ENCODE results near the gene OGFOD2. TPM values are rescaled to one million over a fixed set of nuclear protein-coding genes. Genes with fewer than 3 reads are reported as not detected.
A peak's percentile ranks its signal among the peaks of the same experiment; 100 is the strongest.

Gene OGFOD2
- total and polyA plus RNA-seq, 9 of the 15 experiments (the other 6 are each of a cell fraction or from before 2014, with no cell fraction given), result 1.4 to 111 (median 18.5) TPM

DNA sequence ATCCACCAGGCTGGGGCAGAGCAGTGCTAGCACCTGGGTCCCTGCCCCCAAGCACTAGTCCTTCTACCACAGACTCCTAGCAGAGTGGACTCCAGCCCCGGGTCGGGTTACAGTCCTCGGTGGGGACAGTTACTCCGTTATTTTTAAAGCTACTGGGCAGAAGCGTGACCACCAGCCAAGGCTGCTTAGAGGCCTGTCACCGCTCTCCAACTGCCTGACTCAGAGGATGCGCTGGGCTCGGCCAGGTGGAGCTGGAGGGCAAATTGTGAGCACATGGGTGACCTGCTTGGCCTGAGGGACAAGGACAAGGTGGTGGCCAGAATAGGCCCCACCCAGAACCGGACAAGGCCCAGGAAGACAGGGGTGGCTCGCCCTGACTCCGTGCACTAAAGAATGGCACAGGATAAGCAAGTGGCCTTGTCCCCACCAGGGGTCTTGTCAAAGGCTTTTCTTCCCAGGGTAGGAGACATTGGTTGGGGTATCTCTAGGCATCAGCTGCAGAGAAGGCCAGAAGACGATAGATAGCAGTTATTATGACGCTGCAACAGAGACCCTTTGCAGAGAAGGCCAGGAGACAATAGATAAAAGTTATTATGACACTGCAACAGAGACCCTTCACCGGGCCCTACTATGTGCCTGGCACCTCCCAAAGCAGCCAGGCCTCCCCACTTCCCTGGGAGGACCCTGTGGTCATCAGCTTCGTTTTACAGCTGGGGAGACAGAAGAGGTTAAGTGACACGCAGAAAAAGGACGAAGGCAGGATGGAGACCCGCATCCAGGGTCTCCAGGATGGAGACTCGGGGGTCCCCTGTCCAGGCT, 10.4 kb upstream of the OGFOD2 start:
- ATAC-seq (peak; percentile 57), DNase-seq (ENCODE audit: extremely low read depth in 1 of 4, low spot score in 3 of 4) (peak in 2 of 4 experiments; percentile 60 to 68), FAIRE-seq (peak; percentile 35)
- Histone ChIP-seq H3K9ac (ENCODE audit: insufficient read depth in 1 of 2, low read depth in 2 of 2, low read length in 2 of 2) (peak overlapping the region; percentile 45 to 91), H3K4me3 (peak overlapping the region; percentile 50; the same call in 1 of the 2 replicates), H3K27me3 (ENCODE audit: control insufficient read depth in 2 of 2, insufficient read depth in 2 of 2, low read length in 2 of 2) (no peaks in the 10 kb centered on the region), H3K4me1 (replicated peaks in 1 of 2; ENCODE audit: control insufficient read depth in 2 of 2, insufficient read depth in 2 of 2, low read length in 2 of 2) (peaks cover 33 to 56% of the 10 kb centered on the region in 2 experiments), H3K9me1 (ENCODE audit: control insufficient read depth, insufficient read depth, low read length) (peaks cover 10% of the 10 kb centered on the region), H4K20me1 (replicated peaks; ENCODE audit: control insufficient read depth, insufficient read depth, low read length) (peaks cover 3% of the 10 kb centered on the region; the same call in 1 of the 2 replicates), H3K36me3 (ENCODE audit: control insufficient read depth, insufficient read depth, low read length) (peaks cover 8% of the 10 kb centered on the region; the same call in 2 of the 3 replicates), H3K27ac (ENCODE audit: extremely low read depth, low read depth, low read length) (peak overlapping the region; percentile 58), H3K79me2 (ENCODE audit: control insufficient read depth, insufficient read depth, low read length) (peaks cover 11% of the 10 kb centered on the region), H3K9me3 (replicated peaks; ENCODE audit: control insufficient read depth, insufficient read depth, low read depth, low read length) (no peaks in the 10 kb centered on the region), H3K4me2 (ENCODE audit: insufficient read depth, low read length) (peak overlapping the region; percentile 78), H2AFZ (ENCODE audit: low read depth, low read length) (peak overlapping the region; percentile 84)
- ChIA-PET POLR2A (interaction anchor here (0.6 to 1.1 kb wide), 4 partner anchors 11 to 270 kb away, joined by 3 read pairs; no protein-coding TSS in a partner anchor), CTCF (ENCODE audit: low intra/inter-chr PET ratio) (no interaction called here)
- BruUV-seq (replicated peaks), result no TSS peak
- intact Hi-C loops (cut with micrococcal nuclease) (loop anchor here (5.0 kb wide), 1 partner anchor 268 kb away; the partner anchor contains the start of genes MPHOSPH9 and MTRFR), in situ Hi-C loops (cut with MboI) (no loop called here)
- 23% methylated on average over 17 of the region's 19 CpGs for WGBS (ENCODE audit: insufficient coverage, low coverage, missing lambda C conversion rate)
- TF ChIP-seq CEBPB (tag; IDR thresholded peaks at IDR 0.05) (no peak), ZNF232 (CRISPR knock-in tag; IDR thresholded peaks at IDR 0.05) (no peak), BRD4 (IDR thresholded peaks at IDR 0.05) (no peak), ZNF444 (CRISPR knock-in tag; IDR thresholded peaks at IDR 0.05) (no peak), TAL1 (IDR thresholded peaks at IDR 0.05) (peak; percentile 70; the same call in 1 of the 2 replicates), HDAC8 (tag; IDR thresholded peaks at IDR 0.05) (no peak), DACH1 (IDR thresholded peaks at IDR 0.05; ENCODE audit: partially characterized antibody) (peak; percentile 3), KAT8 (IDR thresholded peaks at IDR 0.05; ENCODE audit: low read depth) (no peak), SIRT6 (IDR thresholded peaks at IDR 0.05; ENCODE audit: low read depth, low read length) (no peak), CBFA2T2 (conservative IDR thresholded peaks at IDR 0.05) (peak; percentile 79), PHF8 (IDR thresholded peaks at IDR 0.05; ENCODE audit: borderline replicate concordance, low read length) (no peak), ZNF174 (CRISPR knock-in tag; IDR thresholded peaks at IDR 0.05) (no peak), KDM2B (CRISPR knock-in tag; IDR thresholded peaks at IDR 0.05) (no peak), ZBTB17 (CRISPR knock-in tag; IDR thresholded peaks at IDR 0.05) (no peak), SIX5 (IDR thresholded peaks at IDR 0.05; ENCODE audit: borderline replicate concordance in 1 of 2, insufficient read depth in 1 of 2, low read depth in 1 of 2, low read length in 2 of 2) (no peak)
- TF ChIP-seq, protein P1, sequence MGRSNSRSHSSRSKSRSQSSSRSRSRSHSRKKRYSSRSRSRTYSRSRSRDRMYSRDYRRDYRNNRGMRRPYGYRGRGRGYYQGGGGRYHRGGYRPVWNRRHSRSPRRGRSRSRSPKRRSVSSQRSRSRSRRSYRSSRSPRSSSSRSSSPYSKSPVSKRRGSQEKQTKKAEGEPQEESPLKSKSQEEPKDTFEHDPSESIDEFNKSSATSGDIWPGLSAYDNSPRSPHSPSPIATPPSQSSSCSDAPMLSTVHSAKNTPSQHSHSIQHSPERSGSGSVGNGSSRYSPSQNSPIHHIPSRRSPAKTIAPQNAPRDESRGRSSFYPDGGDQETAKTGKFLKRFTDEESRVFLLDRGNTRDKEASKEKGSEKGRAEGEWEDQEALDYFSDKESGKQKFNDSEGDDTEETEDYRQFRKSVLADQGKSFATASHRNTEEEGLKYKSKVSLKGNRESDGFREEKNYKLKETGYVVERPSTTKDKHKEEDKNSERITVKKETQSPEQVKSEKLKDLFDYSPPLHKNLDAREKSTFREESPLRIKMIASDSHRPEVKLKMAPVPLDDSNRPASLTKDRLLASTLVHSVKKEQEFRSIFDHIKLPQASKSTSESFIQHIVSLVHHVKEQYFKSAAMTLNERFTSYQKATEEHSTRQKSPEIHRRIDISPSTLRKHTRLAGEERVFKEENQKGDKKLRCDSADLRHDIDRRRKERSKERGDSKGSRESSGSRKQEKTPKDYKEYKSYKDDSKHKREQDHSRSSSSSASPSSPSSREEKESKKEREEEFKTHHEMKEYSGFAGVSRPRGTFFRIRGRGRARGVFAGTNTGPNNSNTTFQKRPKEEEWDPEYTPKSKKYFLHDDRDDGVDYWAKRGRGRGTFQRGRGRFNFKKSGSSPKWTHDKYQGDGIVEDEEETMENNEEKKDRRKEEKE (IDR thresholded peaks at IDR 0.05; ENCODE audit: borderline replicate concordance in 1 of 2, control insufficient read depth in 1 of 2, low read depth in 2 of 2, low read length in 1 of 2), result no peak
- TF ChIP-seq, protein P2, sequence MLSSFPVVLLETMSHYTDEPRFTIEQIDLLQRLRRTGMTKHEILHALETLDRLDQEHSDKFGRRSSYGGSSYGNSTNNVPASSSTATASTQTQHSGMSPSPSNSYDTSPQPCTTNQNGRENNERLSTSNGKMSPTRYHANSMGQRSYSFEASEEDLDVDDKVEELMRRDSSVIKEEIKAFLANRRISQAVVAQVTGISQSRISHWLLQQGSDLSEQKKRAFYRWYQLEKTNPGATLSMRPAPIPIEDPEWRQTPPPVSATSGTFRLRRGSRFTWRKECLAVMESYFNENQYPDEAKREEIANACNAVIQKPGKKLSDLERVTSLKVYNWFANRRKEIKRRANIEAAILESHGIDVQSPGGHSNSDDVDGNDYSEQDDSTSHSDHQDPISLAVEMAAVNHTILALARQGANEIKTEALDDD (IDR thresholded peaks at IDR 0.05), result no peak

Data from K562 (cell line).